Measurements from ENCODE around the gene RBM28.

RBM28 gene

GRCh38 chr7:128278366-128278765, 65.3 kb downstream of the RBM28 start:
- no peak for DNase-seq

DNA sequence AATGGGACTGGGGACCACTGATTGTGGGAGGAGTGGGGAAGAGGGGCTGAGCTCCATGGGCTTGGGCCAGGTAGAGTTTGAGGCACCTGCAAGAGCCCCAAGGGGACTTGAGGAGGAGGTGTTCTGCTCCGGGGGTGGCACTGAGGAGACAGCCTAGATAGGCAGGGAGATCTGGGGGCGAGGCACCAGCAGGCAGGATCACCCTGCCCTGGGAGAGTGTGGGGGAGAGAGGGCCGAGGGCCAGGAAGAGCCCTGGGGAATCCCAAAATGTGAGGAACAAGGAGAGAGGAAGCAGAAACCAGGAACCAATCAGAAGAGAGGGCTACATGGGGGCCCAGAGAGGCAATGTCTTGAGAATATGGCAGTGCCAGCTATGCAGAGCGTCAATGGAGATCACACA, 68.0 kb downstream of the RBM28 start:
- DNase-seq: no peak

- DNase-seq: no peak
These were observed 68.7 kb downstream of the RBM28 start for GRCh38 chr7:128274884-128275603.

GRCh38 chr7:128274246-128274883, 69.3 kb downstream of the RBM28 start:
- DNase-seq: no peak

- no peak for DNase-seq
These were observed 71.7 kb downstream of the RBM28 start for GRCh38 chr7:128271942-128272481.

DNA sequence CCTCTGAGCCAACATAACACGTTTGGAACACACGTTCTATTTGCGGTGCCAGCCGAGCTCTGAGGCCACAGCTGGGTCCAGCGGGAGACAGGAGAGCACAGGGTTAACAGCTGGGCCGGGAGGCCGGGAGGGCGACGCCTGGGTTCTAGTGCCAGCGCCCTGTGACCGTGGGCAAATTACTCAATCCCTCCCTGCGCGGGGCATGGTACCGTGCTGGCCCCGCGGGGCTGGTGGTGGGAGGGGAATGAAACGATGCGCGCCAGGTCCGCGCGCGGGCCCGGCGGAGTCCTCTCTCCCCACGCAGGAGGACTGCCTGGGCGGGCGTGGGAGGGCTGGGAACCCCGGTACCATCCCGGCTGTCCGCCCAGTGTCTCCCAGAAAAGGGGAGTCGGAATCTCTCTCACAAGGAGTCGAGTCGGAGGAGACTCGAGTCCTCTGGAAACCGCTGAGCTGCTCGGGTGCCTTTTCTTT, 72.2 kb downstream of the RBM28 start:
- DNase-seq: no peak

DNA sequence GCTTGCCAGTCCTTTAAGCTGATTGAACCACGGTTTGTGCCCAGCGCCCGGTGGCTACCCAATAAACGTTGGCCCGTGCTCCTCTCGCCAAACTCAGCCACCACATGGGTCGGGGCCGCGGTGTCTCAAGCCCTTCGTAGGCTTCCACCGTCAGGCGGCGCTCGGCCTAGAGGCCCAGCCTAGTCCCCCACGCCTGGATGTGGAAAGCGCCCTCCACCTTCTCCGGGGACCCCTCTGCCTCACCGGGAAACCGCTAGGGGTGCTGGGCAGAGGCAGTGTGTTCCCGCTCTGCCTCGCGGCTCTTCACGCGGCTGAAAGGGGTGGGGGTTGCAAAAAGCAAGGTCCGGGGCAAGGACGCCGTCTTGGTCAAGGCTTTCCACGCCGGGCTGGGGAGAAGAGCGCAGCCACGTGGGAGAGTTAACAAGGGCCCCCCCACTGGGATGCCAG, 72.9 kb downstream of the RBM28 start:
- no peak for DNase-seq

GRCh38 chr7:128268233-128268632, 75.5 kb downstream of the RBM28 start:
- no peak for DNase-seq

GRCh38 chr7:128267595-128267924, 76.1 kb downstream of the RBM28 start:
- DNase-seq: no peak

GRCh38 chr7:128266883-128267594, 76.7 kb downstream of the RBM28 start:
- peak; percentile 86 for DNase-seq

DNA sequence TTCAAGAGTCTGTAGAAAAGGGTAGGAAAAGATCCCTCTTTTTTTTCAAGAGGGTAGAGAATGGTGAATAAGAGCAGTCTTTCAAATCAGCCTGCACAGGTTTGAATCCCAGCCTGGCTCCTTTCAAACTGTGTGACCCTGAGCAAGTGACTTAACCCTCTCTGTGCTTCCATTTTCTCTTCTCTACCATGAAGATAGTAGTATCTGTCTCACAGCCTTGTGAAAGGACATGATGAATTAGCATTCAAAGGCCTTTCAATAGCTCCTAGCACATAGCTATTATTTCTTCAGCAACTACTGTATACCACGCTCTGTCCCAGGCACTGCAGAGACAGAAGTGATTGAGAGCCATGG, 77.2 kb downstream of the RBM28 start:
- no peak for DNase-seq

DNA sequence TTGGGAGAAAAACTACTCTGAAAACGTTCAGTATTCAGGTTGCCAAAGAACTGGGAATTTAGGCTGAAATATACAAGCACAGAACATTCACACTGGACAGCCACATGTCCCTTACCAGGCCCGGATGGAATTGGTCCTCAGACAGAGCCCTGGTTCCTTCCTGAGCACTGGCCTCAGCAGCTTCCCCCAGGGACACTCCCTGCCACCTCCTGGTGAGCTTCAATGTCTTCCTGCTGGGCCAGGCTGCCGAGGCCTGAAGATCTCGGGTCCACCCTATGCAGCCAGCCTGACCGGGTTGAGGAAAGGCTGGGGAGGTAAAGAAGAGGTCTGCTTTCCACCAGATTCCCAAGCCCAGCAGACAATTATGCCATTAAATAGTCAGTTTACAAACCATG, 77.8 kb downstream of the RBM28 start:
- DNase-seq: no peak

DNA sequence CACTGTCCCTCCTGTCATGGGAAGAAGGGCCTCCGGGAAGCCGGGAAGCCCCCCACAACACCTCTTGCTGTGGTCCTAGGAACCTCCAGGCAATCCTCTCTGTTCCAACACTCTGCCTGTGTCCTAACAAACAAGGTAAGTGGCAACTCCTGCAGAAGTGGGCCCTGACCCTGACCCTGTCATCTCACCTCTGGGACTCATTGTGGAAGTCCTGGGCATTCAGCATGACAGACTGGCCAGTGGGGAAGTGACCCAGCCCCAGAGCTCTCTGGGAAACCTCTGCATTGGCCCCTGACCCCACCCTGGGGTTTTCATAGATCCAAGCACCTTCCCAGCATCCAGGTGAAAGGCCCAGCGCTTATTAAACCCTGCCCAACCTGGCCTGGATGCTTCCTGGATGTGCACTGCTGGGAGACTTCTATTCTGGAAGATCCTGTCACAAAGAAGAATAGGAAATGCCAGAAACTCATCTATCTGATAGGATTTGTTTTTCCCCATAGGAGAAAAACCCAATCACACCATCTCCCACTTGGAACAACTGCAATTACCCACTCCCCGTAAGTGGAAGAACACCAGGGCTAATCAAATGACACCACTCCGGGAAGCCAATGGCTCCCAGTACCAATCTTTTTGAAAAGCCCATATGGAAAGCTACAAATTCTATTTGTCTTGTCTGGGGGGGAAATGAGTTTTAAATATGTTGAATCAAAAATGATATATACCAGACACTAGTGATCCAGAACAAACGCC, 78.4 kb downstream of the RBM28 start:
- DNase-seq: no peak

DNA sequence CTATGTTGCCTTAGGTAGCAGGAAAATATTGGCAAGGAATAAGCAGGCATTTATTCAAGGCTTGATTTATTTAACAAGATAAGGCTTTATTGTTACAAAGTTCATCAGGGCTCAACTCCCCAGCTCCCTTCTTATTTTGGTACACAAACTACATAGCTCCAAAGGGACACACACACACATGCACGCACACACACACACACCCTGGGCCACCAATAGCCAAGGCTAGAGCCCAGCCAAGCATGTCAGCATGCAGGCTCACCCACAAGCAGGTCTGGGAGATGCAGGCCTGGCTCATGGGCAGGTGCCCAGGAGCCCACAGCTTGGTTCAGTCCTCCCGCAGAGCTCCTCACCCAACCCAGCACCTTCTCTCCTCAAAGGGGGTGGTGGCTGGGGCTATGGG, 79.2 kb downstream of the RBM28 start:
- no peak for DNase-seq

- no peak for DNase-seq
These were observed 80.3 kb downstream of the RBM28 start for GRCh38 chr7:128263420-128263819.

GRCh38 chr7:128262273-128263028, 81.3 kb downstream of the RBM28 start:
- no peak for DNase-seq

GRCh38 chr7:128260069-128260795, 83.5 kb downstream of the RBM28 start:
- no peak for DNase-seq

- no peak for DNase-seq
These were observed 84.3 kb downstream of the RBM28 start for GRCh38 chr7:128259131-128260061.

GRCh38 chr7:128257458-128257857, 86.2 kb downstream of the RBM28 start:
- no peak for DNase-seq

DNA sequence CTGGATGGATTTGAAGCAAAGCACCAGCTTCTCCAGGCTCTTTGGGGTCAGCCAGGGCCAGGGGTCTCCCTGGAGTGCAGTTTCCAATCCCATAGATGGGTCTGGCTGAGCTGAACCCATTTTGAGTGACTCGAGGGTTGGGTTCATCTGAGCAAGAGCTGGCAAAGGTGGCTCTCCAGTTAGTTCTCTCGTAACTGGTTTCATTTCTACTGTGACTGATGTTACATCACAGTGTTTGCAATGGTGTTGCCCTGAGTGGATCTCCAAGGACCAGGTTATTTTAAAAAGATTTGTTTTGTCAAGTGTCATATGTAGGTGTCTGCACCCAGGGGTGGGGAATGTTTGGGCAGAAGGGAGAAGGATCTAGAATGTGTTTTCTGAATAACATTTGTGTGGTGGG, 88.4 kb downstream of the RBM28 start:
- DNase-seq: no peak

DNA sequence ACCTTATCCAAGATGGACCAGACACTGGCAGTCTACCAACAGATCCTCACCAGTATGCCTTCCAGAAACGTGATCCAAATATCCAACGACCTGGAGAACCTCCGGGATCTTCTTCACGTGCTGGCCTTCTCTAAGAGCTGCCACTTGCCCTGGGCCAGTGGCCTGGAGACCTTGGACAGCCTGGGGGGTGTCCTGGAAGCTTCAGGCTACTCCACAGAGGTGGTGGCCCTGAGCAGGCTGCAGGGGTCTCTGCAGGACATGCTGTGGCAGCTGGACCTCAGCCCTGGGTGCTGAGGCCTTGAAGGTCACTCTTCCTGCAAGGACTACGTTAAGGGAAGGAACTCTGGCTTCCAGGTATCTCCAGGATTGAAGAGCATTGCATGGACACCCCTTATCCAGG, 89.2 kb downstream of the RBM28 start:
- DNase-seq: no peak
